ENCODE measurements around the gene HERPUD2. TPM values are rescaled to one million over a fixed set of nuclear protein-coding genes. Genes with fewer than 3 reads are reported as not detected.
"Not testable (repeated sequence)": the region's sequence is repeated elsewhere in the genome, so short reads cannot be mapped to it uniquely, and the experiment has no call there.

Gene HERPUD2
- total RNA-seq, 1 donor from 2014 or later, result 43.7 TPM

DNA sequence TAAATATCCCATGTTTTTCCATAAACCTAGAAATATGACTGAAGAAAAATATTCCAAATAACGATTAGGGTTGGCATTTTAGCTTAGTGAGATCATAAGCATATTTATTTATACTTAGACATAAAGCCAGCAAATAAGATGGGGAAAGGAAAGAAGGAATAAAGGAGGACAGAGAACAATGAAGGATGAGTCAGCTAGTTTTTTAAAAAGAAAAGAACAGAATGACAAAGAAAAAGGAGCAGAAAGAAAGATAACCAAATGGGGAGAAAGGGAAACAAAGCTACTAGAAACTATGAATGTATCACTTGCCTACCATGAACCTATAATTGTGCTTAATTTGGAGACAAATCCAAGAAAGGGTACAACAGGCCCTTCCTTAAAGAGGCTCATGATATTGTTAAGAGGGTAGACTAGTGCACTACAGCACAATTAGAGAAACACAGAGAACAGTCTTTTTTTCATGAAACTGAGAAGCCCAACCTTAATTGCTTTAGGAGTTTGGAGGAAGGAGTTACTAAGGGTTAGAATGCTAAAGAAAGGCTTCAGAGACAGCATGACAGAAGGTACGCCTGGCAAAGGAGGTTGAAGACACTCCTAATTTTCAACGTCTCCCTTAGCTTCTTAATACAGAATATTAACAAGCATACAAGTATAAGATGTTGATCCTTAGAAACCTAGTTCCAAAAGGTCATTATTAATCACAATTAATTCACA, 23.9 kb downstream of the HERPUD2 start:
- Mint-ChIP-seq H3K27me3 (ENCODE audit: insufficient read depth, low read depth) (no peaks in the 10 kb centered on the region), H3K4me3 (no peak overlapping the region), H3K36me3 (peaks cover 40% of the 10 kb centered on the region), H3K4me1 (no peaks in the 10 kb centered on the region), H3K9me3 (peaks cover 9% of the 10 kb centered on the region), H3K27ac (no peak overlapping the region)
- peak; percentile 16 for TF ChIP-seq EZH2phosphoT487 (IDR thresholded peaks at IDR 0.05)
- TF ChIP-seq, protein P1, sequence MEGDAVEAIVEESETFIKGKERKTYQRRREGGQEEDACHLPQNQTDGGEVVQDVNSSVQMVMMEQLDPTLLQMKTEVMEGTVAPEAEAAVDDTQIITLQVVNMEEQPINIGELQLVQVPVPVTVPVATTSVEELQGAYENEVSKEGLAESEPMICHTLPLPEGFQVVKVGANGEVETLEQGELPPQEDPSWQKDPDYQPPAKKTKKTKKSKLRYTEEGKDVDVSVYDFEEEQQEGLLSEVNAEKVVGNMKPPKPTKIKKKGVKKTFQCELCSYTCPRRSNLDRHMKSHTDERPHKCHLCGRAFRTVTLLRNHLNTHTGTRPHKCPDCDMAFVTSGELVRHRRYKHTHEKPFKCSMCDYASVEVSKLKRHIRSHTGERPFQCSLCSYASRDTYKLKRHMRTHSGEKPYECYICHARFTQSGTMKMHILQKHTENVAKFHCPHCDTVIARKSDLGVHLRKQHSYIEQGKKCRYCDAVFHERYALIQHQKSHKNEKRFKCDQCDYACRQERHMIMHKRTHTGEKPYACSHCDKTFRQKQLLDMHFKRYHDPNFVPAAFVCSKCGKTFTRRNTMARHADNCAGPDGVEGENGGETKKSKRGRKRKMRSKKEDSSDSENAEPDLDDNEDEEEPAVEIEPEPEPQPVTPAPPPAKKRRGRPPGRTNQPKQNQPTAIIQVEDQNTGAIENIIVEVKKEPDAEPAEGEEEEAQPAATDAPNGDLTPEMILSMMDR (IDR thresholded peaks at IDR 0.05), result no peak
- no peak for TF ChIP-seq EZH2 (IDR thresholded peaks at IDR 0.05)
- H3K36me3 ChIP-seq, result peaks cover 16% of the 10 kb centered on the region
- peaks cover 60% of the 10 kb centered on the region for H3K79me2 ChIP-seq (ENCODE audit: low read depth)
- no peak overlapping the region for H3K4me3 ChIP-seq
- H3K4me1 ChIP-seq, result peaks cover 29% of the 10 kb centered on the region
- no peak overlapping the region for H3K9ac ChIP-seq
- peaks cover 4% of the 10 kb centered on the region for H3K9me3 ChIP-seq (ENCODE audit: low read depth)
- H2AFZ ChIP-seq (replicated peaks), result no peak overlapping the region
- peak; percentile 31 for DNase-seq (ENCODE audit: low spot score)
- H4K20me1 ChIP-seq (ENCODE audit: low read depth), result peaks cover 20% of the 10 kb centered on the region
- H3K27ac ChIP-seq, result peak overlapping the region; percentile 49
- peaks cover 10% of the 10 kb centered on the region for H3F3A ChIP-seq (ENCODE audit: low read depth)
- no peaks in the 10 kb centered on the region for H3K27me3 ChIP-seq
- H3K4me2 ChIP-seq, result peak overlapping the region; percentile 66

DNA sequence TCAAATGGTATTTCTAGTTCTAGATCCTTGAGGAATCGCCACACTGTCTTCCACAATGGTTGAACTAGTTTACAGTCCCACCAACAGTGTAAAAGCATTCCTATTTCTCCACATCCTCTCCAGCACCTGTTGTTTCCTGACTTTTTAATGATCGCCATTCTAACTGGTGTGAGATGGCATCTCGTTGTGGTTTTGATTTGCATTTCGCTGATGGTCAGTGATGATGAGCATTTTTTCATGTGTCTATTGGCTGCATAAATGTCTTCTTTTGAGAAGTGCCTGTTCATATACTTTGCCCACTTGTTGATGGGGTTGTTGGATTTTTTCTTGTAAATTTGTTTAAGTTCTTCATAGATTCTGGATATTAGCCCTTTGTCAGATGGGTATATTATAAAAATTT, 34.5 kb downstream of the HERPUD2 start:
- not testable (repeated sequence) for H3K4me3 ChIP-seq; H3K9me3 ChIP-seq (ENCODE audit: low read depth); H3K27me3 ChIP-seq; H3K27me3 Mint-ChIP-seq (ENCODE audit: insufficient read depth, low read depth); DNase-seq (ENCODE audit: low spot score); H3K4me1 Mint-ChIP-seq; H3K27ac Mint-ChIP-seq; H3F3A ChIP-seq (ENCODE audit: low read depth); H3K4me1 ChIP-seq; H3K27ac ChIP-seq; H2AFZ ChIP-seq (replicated peaks); H3K4me2 ChIP-seq; H3K4me3 Mint-ChIP-seq; H3K9ac ChIP-seq; H4K20me1 ChIP-seq (ENCODE audit: low read depth)
- H3K36me3 ChIP-seq, result peaks cover 26% of the 10 kb centered on the region
- H3K79me2 ChIP-seq (ENCODE audit: low read depth), result peaks cover 17% of the 10 kb centered on the region
- peaks cover 76% of the 10 kb centered on the region for H3K36me3 Mint-ChIP-seq
- peaks cover 53% of the 10 kb centered on the region for H3K9me3 Mint-ChIP-seq

DNA sequence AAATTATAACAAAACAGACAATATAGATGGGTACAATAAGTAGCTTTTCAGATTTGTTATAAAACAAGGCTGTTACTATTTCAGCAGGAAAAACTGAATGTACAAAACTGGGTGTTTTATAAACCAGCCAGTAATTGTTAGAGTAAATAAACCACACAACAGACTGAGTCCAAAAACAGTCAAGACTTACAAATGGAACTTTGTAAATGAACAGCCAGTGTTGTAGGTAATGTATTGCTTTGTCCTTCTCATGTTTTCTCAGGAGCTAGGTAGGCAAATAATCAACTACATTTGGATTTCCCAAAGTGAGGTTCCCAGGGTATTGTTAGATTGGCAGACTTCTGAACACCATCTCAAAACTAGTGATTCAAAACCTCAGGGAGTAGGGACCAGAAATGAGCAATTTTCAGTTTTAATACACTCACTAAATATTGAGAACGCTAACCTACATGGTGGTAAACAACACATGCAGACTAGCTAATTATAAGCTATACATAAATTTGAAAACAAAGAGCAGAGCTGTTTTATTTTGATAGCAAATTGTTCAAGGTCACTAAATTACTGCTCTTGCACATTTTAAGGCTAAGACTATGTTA, 36.2 kb downstream of the HERPUD2 start:
- Mint-ChIP-seq H3K9me3 (peaks cover 47% of the 10 kb centered on the region), H3K4me1 (no peaks in the 10 kb centered on the region), H3K27me3 (ENCODE audit: insufficient read depth, low read depth) (peaks cover 3% of the 10 kb centered on the region), H3K4me3 (no peak overlapping the region), H3K27ac (no peak overlapping the region), H3K36me3 (peaks cover 71% of the 10 kb centered on the region)
- Histone ChIP-seq H3K4me2 (no peak overlapping the region), H3K27ac (no peak overlapping the region), H3K9ac (no peak overlapping the region), H3K9me3 (ENCODE audit: low read depth) (no peaks in the 10 kb centered on the region), H2AFZ (replicated peaks) (no peak overlapping the region), H3F3A (ENCODE audit: low read depth) (no peaks in the 10 kb centered on the region), H3K36me3 (peaks cover 24% of the 10 kb centered on the region), H3K4me3 (no peak overlapping the region), H3K79me2 (ENCODE audit: low read depth) (peaks cover 34% of the 10 kb centered on the region), H4K20me1 (ENCODE audit: low read depth) (no peaks in the 10 kb centered on the region), H3K27me3 (no peaks in the 10 kb centered on the region), H3K4me1 (no peaks in the 10 kb centered on the region)
- no peak for DNase-seq (ENCODE audit: low spot score)
- TF ChIP-seq, protein P1 (IDR thresholded peaks at IDR 0.05), result no peak
- TF ChIP-seq EZH2phosphoT487 (IDR thresholded peaks at IDR 0.05) (no peak), EZH2 (IDR thresholded peaks at IDR 0.05) (no peak)

GRCh38 chr7:35657125-35657524, 37.8 kb downstream of the HERPUD2 start:
- H3K27me3 Mint-ChIP-seq (ENCODE audit: insufficient read depth, low read depth), result peaks cover 2% of the 10 kb centered on the region
- peaks cover 49% of the 10 kb centered on the region for H3K79me2 ChIP-seq (ENCODE audit: low read depth)
- peaks cover 31% of the 10 kb centered on the region for H3K36me3 ChIP-seq
- H3F3A ChIP-seq (ENCODE audit: low read depth), result no peaks in the 10 kb centered on the region
- peaks cover 47% of the 10 kb centered on the region for H3K9me3 Mint-ChIP-seq
- H3K4me3 ChIP-seq, result no peak overlapping the region
- H2AFZ ChIP-seq (replicated peaks), result no peak overlapping the region
- no peaks in the 10 kb centered on the region for H3K4me1 ChIP-seq
- H3K4me2 ChIP-seq, result no peak overlapping the region
- no peak overlapping the region for H3K27ac Mint-ChIP-seq
- no peak overlapping the region for H3K4me3 Mint-ChIP-seq
- no peak overlapping the region for H3K27ac ChIP-seq
- no peaks in the 10 kb centered on the region for H4K20me1 ChIP-seq (ENCODE audit: low read depth)
- no peaks in the 10 kb centered on the region for H3K27me3 ChIP-seq
- no peak overlapping the region for H3K9ac ChIP-seq
- TF ChIP-seq, protein P1 (IDR thresholded peaks at IDR 0.05), result no peak
- TF ChIP-seq EZH2phosphoT487 (IDR thresholded peaks at IDR 0.05), result no peak
- TF ChIP-seq EZH2 (IDR thresholded peaks at IDR 0.05), result no peak
- H3K36me3 Mint-ChIP-seq, result peaks cover 70% of the 10 kb centered on the region
- no peaks in the 10 kb centered on the region for H3K9me3 ChIP-seq (ENCODE audit: low read depth)
- H3K4me1 Mint-ChIP-seq, result no peaks in the 10 kb centered on the region
- DNase-seq (ENCODE audit: low spot score), result no peak

- Histone ChIP-seq H3K79me2 (ENCODE audit: low read depth) (peaks cover 72% of the 10 kb centered on the region), H3K36me3 (peaks cover 34% of the 10 kb centered on the region)
- H3K27me3 Mint-ChIP-seq (ENCODE audit: insufficient read depth, low read depth); H3K4me3 ChIP-seq; H4K20me1 ChIP-seq (ENCODE audit: low read depth); H3K9me3 ChIP-seq (ENCODE audit: low read depth); H3K9ac ChIP-seq; H3K4me2 ChIP-seq; H3K27ac ChIP-seq; H3K4me1 Mint-ChIP-seq; H3K27me3 ChIP-seq; DNase-seq (ENCODE audit: low spot score); H2AFZ ChIP-seq (replicated peaks); H3K4me1 ChIP-seq; H3F3A ChIP-seq (ENCODE audit: low read depth); H3K4me3 Mint-ChIP-seq; H3K27ac Mint-ChIP-seq: not testable (repeated sequence)
- H3K9me3 Mint-ChIP-seq, result peaks cover 48% of the 10 kb centered on the region
- peaks cover 66% of the 10 kb centered on the region for H3K36me3 Mint-ChIP-seq
Observed at GRCh38 chr7:35654558-35654957, 40.4 kb downstream of the HERPUD2 start.

All from neural progenitor cell (in vitro differentiated cells).